Activated CD8-positive, alpha-beta memory T cell treated with anti-CD3 and anti-CD28 coated beads for 36 hours (primary cell): ENCODE data around the gene CHRNG. TPM values are rescaled to one million over a fixed set of nuclear protein-coding genes. Genes with fewer than 3 reads are reported as not detected.

ENCODE experiments used
- CTCF ChIA-PET: fragments of 350-600 bp; sonication (Branson Sonifier 250); formaldehyde crosslinking; loops from one replicate; lab custom pipeline; 2021; ENCODE audit warnings: antibody characterized with exemption; lab: Charles Lee
- POLR2A ChIA-PET: fragments of 350-600 bp; sonication (Branson Sonifier 250); formaldehyde crosslinking; loops from one replicate; lab custom pipeline; 2021; ENCODE audit warnings: antibody characterized with exemption; lab: Charles Lee
- total RNA-seq, 2 experiments: library from RNA; stranded (reverse); gene quantifications; one replicate each; pipeline ENCODE4 v1.2.3, GENCODE V29; 2021

The CHRNG gene
- not detected for total RNA-seq

DNA sequence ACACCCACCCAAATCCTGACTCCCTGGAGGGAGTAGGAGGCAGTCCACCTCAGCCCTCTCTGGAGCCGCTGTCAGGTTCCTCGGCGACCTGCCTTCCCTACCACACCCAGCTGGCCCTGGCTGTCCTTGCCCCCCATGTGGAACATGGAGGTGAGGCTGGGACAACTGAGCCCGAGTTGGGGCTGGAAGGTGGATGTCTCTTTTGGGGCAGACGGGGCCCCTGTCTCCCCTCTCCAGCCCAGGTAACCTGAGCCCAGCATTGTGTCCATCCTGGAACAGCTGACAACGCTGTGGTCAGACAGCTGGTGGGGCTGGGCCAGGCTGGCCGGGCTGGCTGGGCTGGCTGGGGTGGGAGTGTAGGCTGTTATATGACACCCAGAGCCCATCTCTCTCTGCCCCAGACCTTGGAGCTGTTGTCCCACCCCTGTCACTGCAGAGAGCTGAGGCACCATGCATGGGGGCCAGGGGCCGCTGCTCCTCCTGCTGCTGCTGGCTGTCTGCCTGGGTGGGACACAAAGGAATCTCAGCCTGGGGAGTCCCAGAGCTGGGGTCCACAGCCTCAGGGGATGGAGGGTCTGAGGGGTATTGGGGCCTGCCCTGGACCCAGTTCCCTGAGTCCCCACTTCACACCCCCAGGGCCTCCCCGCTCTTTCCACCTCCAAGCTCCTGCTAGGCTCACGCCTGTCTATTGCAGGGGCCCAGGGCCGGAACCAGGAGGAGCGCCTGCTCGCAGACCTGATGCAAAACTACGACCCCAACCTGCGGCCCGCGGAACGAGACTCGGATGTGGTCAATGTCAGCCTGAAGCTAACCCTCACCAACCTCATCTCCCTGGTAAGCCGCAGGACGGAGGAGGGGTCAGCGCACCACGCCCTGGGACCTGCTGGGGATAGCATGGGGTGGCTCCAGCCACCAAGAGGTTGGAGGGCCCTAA is at the start of gene CHRNG:
Gene CHRNG, plus strand, starts transcription at position 395 of the 934 bp plus-strand sequence. Its CDS starts 56 bp downstream, at position 451.
- POLR2A ChIA-PET: no interaction called here
- CTCF ChIA-PET: no interaction called here

DNA sequence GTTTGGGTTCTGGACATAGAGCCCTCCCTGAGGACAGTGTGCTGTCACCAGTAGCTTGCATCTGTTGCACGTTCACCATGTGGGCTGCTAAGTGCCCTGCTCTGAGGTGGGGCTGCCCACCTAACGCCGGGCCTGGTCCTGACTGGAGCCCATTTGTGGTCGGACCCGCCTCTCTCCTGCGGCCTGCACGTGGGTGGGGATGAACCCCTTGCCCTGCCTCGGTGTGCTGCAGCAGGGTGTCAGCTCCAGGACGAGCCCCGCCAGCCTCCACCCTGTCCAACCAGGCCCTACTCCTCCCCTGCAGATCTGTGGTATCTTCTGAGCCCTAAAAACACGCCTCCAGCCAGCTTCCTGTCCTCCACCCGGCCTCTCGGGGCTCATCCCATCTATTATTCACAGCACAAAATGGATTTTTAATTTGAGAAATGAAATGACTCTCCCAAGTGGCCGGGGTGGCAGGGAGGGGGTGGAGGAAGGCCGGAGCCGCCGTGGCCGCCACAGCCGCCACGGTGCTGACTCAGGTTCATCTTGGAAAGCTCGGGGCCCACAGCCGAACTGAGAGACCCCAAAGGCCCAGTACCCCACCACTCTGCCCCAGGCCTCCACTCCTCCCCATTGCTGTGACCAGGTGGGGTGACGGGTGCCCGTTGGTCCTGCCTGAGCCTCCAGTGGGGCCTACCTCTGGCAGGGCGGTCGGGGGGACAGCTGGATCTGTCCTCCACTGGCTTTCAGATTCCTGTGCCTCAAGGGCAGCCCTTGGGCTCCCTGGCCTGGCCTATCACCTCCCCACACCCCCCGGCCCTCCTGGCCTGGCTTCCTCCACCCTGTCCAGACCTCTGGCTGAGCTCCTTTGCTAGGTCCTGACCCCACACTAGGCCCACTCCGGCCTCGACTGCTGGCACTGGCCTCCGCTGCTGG is 49.0 kb upstream of the CHRNG start:
- ChIA-PET POLR2A (no interaction called here), CTCF (no interaction called here)

DNA sequence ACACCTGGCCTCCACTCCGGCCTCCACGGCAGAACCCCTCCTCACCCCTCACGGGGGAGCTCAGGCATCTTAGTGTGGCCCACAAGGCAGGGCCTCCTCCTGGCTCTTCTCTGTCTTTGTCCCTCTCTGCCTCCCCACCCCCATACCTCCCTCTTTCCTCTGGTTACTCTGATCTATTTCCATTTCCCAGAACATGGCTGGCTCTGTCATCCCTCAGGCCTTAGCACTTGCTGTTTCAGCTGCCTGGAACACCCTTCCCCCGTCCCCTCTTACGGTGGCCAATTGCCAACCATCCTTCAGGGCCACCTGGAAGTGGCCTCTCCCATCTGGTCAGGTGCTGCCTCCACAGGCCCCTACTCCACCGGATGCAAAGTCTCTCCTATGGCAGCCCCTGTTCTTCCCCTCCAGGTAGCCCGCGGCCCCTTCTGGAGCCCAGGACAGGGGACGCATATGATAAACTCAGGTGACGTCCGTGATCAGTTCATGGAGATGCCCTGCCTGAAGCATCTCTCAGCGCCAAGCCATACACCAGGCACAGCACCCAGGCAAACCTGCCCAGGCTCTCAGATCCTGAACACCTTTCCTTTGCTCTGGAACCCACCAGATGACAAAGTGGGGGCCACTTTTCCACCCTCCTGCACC is 48.2 kb upstream of the CHRNG start:
- POLR2A ChIA-PET: no interaction called here
- CTCF ChIA-PET: no interaction called here

DNA sequence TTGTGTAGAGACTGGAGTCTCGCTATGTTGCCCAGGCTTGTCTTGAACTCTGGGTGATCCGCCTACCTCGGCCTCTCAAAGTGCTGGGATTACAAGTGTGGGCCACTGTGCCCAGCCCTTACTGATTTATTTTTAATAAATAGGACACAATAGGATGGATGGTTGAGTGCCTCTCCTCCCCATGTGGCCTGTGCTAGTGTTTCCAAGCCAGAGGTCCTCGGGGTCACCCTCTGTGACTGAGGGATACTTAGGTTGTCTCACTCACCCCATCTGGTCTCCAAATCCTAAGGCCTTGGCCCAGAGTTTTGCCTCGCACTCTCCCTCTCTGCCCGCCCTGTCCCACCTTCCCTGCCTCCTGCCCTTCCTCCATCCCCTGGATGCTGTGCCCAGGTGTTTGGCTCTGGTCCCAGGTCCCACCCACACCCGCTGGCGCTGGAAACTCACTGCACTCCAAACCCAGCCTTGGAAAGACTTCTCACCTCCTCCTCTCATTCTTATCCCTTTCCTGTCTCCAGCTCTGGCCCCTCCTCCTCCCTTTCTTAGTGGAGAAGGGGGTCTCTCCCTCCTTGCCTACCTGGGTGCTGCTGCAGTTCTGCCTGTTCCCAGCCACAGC is 47.1 kb upstream of the CHRNG start:
- CTCF ChIA-PET: no interaction called here
- POLR2A ChIA-PET: no interaction called here

GRCh38 chr2:232492963-232493700 is 46.4 kb upstream of the CHRNG start:
- ChIA-PET POLR2A (no interaction called here), CTCF (no interaction called here)

- POLR2A ChIA-PET: no interaction called here
- CTCF ChIA-PET: no interaction called here
These were observed 45.6 kb upstream of the CHRNG start for GRCh38 chr2:232493701-232494474.

DNA sequence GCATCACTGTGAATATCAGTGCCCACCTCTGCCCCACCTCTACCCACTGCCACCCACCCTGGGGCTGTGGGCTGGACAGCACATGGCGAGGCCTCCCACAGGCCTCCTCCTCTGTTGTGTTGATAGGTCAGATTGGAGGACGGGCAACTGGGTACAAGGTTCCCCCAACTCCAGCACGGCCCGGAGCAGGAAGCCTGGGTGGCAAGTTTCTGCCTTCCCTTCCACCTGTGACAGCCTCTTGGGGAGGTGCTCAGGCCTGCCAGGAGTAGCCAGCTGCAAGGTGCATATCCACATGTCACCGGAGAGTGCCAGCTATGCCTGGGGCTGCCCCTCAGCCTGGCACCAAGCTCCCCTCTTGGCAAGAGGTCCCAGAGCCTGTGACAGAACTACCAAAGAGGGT is 45.0 kb upstream of the CHRNG start:
- CTCF ChIA-PET: no interaction called here
- POLR2A ChIA-PET: no interaction called here

- POLR2A ChIA-PET: no interaction called here
- CTCF ChIA-PET: no interaction called here
These were observed 44.2 kb upstream of the CHRNG start for GRCh38 chr2:232495292-232495691.

DNA sequence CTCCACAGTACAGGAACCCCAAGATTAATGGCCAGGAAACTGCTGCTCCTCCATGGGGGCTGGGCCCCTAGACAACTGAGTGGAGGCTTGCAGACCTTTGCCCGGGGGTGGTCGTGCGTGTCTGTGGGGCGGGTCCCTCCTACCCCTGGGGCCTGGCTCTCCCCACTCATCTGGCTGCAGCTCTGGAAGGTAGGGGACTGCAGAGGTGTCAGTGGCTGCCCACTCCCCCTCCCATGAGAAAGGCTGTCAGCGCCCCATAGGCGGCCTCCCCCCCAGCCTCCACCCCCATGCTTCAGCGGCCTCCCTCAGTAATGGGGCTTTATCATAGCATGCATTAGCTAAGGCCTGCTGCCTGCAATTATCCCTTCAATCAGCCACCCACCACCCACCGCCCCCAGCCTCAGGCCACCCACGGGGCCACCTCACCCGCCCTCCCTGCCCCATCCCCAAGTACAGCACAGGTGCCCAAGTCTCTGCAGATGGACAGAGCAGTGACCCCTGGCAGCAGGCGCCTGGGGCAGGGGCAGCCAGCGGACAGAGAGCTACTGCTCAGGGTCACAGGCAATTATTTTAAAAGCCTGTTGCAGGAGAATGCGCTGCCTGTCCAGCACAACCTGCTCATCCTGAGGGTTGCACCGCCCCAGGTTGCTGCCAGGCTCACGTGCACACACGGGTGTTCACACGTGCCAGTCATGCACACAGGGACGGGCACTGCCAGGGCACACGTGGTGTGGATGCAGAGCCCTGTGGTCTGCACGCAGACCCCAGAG is 42.8 kb upstream of the CHRNG start:
- CTCF ChIA-PET: no interaction called here

GRCh38 chr2:232497348-232497747 is 42.1 kb upstream of the CHRNG start:
- ChIA-PET POLR2A (no interaction called here), CTCF (no interaction called here)

More for the DNA sequence above, 42.8 kb upstream of the CHRNG start:
- POLR2A ChIA-PET: no interaction called here

- CTCF ChIA-PET: no interaction called here
- POLR2A ChIA-PET: no interaction called here
These were observed 41.0 kb upstream of the CHRNG start for GRCh38 chr2:232498452-232498851.

DNA sequence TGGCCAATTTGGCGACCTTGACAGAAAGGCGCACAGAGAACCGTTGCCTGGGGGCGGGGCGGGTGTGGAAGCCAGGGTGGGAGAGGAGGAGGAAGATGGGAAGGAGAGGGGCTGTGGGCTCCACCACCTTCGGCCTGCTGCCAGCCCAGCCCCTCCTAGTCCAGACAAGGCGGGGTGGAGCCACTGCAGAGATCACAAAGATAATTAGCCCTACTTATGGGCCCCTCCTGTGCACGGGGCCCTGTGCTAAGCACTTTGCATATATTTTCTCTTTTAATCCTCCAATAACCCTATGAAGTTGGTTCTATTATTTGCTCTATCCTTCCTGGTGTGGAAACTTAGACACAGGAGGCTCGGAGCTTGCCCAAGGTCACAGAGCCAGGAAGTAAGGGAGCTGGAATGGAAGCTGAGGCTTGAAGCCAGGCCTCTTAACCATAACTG is 38.1 kb upstream of the CHRNG start:
- ChIA-PET POLR2A (no interaction called here), CTCF (interaction anchor here (1.2 kb wide), 1 partner anchor 17 kb away, joined by 3 read pairs; no protein-coding TSS in a partner anchor)

GRCh38 chr2:232501794-232502390 is 37.6 kb upstream of the CHRNG start:
- POLR2A ChIA-PET: no interaction called here
- CTCF ChIA-PET: interaction anchor here (1.2 kb wide), 1 partner anchor 17 kb away, joined by 3 read pairs; no protein-coding TSS in a partner anchor

DNA sequence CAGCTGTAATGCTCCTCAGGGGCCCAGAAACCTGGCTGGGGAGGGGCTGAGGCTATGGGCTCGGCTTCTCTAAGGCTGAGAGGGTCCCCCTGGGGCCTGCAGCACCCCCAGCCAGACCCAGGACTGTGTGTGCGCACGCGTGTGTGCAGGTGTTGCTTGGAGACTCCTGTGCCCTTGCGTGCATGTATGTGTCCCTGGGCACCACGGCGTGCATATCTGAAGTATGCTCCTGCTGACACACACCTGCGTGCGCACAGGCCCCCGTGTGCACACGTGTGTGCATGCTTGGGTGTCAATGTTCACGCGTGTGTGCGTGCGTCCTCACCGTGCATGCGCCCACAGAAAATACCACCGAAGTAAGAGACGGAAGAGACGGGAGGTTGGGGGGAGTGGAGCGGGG is 37.0 kb upstream of the CHRNG start:
- ChIA-PET CTCF (no interaction called here), POLR2A (no interaction called here)

DNA sequence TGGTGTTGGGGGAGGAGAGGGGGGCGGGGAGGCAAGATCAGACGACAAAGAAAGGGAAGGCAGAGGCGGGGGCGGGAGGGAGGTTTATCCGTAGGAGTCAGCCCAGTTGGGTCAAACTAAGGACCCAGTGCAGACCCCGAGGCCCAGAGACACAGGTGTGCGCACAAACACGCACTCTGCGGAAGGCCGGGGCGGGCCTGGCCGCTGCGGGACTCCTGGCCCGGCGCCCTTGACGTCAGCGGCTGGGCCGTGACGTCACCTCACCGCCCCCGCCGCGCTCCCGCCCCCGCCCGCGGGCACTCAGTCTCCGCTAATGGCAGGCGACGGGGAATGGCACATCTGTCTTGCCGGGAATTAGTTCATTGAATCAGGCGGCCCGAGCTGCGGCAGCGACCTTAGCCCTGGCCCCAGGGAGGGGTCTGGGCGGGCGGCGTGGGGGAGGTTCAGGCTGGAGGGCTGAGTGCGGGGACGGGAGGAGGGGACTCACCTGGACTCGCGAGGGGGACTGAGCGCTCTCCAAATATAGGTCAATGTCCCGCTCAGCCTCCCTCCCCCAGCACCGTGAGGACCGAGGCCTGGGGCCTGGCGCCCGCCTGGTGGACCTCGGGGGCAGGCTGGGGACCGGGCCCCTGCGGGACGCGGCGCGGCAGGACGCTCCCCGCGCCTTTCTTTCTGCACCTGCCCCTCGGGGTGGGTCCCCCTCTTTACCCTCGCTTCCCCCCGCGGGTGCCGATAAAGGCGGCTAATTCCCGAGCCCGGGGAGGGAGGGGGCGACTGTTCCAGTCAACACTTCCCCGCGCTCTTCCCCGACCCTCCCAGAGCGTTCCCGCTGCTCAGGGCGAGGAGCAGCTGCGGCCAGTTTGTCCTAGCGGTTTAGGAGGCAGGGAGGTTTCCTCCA is 36.3 kb upstream of the CHRNG start:
- POLR2A ChIA-PET: no interaction called here
- CTCF ChIA-PET: no interaction called here

GRCh38 chr2:232503809-232504323 is 35.6 kb upstream of the CHRNG start:
- ChIA-PET POLR2A (no interaction called here), CTCF (no interaction called here)
